AG20443 (cell line): ENCODE results near the gene PAN3.

Experiments used
- DNase-seq: peaks from one replicate; pipeline ENCODE4 v3.0.0; 2012; ENCODE audit warnings: low spot score, mixed read lengths

The PAN3 gene

DNA sequence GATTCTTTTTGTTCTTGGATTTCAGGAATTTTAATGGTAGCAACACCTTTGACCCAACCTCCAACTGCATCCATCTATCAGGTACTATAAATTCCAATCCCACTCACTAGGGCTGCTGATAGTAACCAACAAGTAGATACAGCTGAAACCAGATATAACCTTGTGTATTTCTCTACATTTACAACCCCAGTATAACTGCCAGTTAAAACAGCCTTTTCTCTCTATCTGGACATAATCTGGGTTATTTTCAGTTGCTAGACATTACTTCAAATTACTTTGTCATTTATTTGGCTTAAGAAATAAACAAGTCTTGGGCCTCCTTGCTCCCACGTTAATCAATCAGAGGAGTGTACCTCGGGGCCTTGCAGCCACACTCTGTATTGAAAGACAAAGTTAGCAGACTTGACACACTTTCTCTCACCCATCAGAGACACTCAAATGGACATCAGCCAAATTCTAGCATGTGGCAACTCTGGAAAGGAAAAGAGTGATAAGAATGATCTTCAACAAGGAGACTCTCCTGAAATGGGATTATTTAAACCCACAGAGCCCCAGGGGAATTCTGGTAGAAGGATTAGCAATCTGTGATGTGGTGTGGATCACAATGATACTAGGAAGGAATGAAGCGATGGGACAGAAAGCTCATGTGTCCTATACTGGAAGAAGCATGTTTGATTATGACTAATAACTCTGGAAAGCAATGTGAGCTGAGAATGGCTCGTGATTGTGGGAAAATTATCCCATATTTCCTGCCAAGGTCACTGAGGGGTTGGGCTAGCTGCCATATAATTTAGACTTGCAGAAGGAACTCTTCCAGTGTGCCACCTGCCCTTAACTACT is 199.0 kb downstream of the PAN3 start:
- peak; percentile 70 for DNase-seq

- DNase-seq, result no peak
These were observed 199.7 kb downstream of the PAN3 start for GRCh38 chr13:28338006-28338574.

- no peak for DNase-seq
These were observed 200.4 kb downstream of the PAN3 start for GRCh38 chr13:28338742-28339141.

DNA sequence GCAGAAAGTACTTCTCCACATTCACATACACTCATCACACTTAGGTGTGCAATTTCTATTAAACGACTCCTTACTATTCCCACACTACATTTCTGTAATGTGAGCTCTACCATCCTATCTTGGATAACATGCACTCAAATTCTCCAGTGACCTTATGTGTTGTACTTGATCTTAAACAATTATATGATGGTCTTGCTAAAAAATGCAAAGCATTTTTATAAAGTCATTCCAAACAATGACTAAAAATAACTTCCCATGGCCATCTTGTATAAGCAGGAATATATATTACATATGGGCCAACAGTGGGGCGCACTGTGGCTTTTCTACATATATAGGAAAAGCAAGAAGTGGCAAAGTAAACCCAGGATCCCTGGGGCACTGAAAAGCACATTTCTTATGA is 201.1 kb downstream of the PAN3 start:
- DNase-seq, result no peak

GRCh38 chr13:28340272-28340793 is 202.0 kb downstream of the PAN3 start:
- no peak for DNase-seq

GRCh38 chr13:28342251-28342650 is 203.9 kb downstream of the PAN3 start:
- no peak for DNase-seq

GRCh38 chr13:28344163-28344562 is 205.8 kb downstream of the PAN3 start:
- no peak for DNase-seq
